Mesodermal cell (in vitro differentiated cells): ENCODE data around the gene CCDC81.

Experiments
- H3K27ac ChIP-seq: 2 replicates; pipeline ENCODE4 v1.7.0; 2013; ENCODE audit warnings: mild to moderate bottlenecking, low read depth, low read length, moderate library complexity; ENCODE audit not compliant: severe bottlenecking
- H3K36me3 ChIP-seq: 2 replicates; pipeline ENCODE4 v1.7.1; 2013; ENCODE audit warnings: mild to moderate bottlenecking, low read length, moderate library complexity; ENCODE audit not compliant: control insufficient read depth, insufficient read depth
- H3K4me1 ChIP-seq: one replicate; pipeline ENCODE4 v1.7.1; 2013; ENCODE audit warnings: mild to moderate bottlenecking, low read length; ENCODE audit not compliant: insufficient read depth, control insufficient read depth, poor library complexity, severe bottlenecking
- H3K4me3 ChIP-seq: 2 replicates; pipeline ENCODE4 v1.7.0; 2013; ENCODE audit warnings: low read length, control low read depth, mild to moderate bottlenecking; ENCODE audit not compliant: insufficient read depth, poor library complexity, severe bottlenecking; ENCODE audit errors: extremely low read depth
- H3K9me3 ChIP-seq: 2 replicates; pipeline ENCODE4 v1.7.1; 2013; ENCODE audit warnings: mild to moderate bottlenecking, low read length, moderate library complexity; ENCODE audit not compliant: control insufficient read depth
- WGBS, 2 experiments: methylation state at CpG; one replicate each; pipeline ENCODE4 v1.1.5; 2013; ENCODE audit warnings: missing lambda C conversion rate in 2 of 2; ENCODE audit not compliant: insufficient coverage in 2 of 2; 5-methylcytosine and 5-hydroxymethylcytosine counted together

Gene CCDC81

GRCh38 chr11:86449993-86450629 is 75.4 kb downstream of the CCDC81 start:
- H3K36me3 ChIP-seq, result peaks cover 2% of the 10 kb centered on the region
- no peaks in the 10 kb centered on the region for H3K9me3 ChIP-seq
- no peak overlapping the region for H3K4me3 ChIP-seq
- WGBS, 2 experiments, result 85 to 92% methylated on average over 4 to 5 of the region's 5 CpGs
- no peaks in the 10 kb centered on the region for H3K4me1 ChIP-seq
- no peak overlapping the region for H3K27ac ChIP-seq

DNA sequence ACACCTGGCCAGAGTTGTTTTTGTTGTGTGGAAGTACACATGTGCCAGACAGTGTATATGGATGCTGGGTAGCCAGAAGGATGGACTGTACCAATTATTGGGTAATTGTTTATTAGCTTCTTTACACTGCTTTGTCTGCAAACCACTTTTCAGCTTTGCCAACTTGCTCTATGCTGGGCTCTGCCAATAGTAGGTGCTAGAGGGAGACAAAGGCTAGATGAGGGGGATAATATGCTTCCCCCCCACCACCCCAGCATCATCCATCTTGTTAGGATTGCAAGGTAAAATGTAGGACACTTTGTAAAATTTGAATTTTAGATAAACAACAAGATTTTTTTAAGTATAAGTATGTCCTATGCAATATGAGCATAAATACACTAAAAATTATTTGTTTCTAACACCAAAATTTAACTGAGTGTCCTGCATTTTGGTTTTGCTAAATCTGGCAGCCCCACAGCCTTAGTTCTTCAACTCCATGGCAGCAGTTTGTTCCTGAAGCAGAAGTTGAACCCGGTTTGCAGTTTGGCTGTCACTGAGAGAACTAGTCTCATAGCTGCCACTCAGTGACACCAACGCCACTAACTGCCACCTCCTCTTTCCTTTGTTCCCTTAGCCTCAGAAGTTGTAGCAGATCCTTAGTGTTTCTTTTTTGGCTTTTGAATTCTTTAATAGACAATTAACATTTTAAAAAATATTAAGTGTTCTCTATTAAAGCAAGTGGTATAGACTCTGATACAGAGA is 78.8 kb downstream of the CCDC81 start:
- Histone ChIP-seq H3K36me3 (no peaks in the 10 kb centered on the region), H3K4me3 (no peak overlapping the region), H3K27ac (no peak overlapping the region), H3K9me3 (no peaks in the 10 kb centered on the region), H3K4me1 (peaks cover 20% of the 10 kb centered on the region)
- WGBS, 2 experiments, result 78 to 80% methylated on average over 1 of the region's 2 CpGs

GRCh38 chr11:86456075-86456939 is 81.6 kb downstream of the CCDC81 start:
- Histone ChIP-seq H3K36me3 (no peaks in the 10 kb centered on the region), H3K4me3 (no peak overlapping the region), H3K9me3 (no peaks in the 10 kb centered on the region), H3K4me1 (peaks cover 37% of the 10 kb centered on the region), H3K27ac (no peak overlapping the region)
- WGBS, 2 experiments, result 13 to 16% methylated on average over 8 to 9 of the region's 9 CpGs

GRCh38 chr11:86458294-86459001 is 83.8 kb downstream of the CCDC81 start:
- WGBS, 2 experiments, result 81 to 82% methylated on average over 5 of the region's 5 CpGs
- H3K4me1 ChIP-seq, result peaks cover 37% of the 10 kb centered on the region
- no peak overlapping the region for H3K27ac ChIP-seq
- H3K4me3 ChIP-seq, result no peak overlapping the region
- H3K36me3 ChIP-seq, result no peaks in the 10 kb centered on the region
- no peaks in the 10 kb centered on the region for H3K9me3 ChIP-seq

DNA sequence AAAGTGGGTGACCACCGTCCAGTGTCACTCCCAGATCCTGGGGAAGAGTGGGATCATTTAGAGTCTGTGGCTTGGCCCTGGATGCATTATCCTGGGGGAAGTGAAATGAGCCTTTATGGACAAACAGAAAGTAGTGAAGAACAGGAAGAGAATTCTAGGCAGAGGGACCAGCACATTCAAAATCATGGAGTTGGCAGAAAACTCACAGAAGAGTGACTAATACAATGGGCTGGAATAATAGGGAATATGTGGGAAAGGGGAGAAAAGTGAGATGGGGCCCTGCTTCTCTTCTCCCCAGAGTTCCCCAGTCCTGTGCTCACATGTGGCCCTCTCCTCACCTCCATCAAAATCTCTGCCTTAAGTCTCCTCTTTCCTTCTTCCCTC is 84.3 kb downstream of the CCDC81 start:
- no peak overlapping the region for H3K4me3 ChIP-seq
- H3K36me3 ChIP-seq, result no peaks in the 10 kb centered on the region
- 93 to 100% methylated on average over 1 of the region's 1 CpG for WGBS, 2 experiments
- no peaks in the 10 kb centered on the region for H3K9me3 ChIP-seq
- peaks cover 37% of the 10 kb centered on the region for H3K4me1 ChIP-seq
- H3K27ac ChIP-seq, result no peak overlapping the region

DNA sequence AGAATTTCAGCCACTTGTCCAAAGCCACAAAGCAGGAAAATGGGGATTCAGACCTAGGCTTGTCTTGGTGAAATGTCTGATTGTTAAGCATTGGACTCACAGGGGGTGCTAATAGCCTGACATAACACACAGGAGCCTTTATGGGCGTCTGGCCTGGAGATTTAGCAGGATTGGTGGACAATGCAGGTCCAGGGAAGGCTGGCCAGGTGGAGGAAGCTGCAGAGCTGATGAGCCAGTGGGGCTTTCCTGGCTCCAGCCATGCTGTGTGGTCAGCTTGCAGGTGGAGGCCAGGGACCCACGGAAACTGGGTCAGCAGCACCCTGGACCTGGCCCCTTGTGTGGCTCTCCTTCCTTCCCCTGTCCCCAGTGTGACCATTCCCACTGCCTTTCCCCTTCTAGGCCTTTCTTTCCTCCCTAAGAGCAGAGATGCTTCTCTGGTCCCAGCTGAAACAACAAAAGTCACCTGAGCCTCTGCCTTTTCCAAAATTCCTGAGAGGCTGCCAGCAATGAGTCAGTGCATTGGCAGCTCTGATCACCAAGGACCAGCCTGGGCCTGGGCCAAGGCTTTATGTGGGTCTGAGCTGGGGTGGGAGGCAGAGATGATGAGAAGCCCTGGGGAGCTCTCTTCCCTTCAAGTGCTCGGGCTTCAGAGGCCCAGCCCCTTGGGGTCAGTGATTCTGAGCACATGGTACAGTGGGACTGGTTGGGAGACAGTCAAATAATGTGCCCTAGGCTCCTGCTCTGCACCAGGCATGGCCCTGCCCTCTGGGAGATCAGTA is 85.2 kb downstream of the CCDC81 start:
- WGBS, 2 experiments, result 88 to 100% methylated on average over 1 to 3 of the region's 3 CpGs
- H3K4me1 ChIP-seq, result peaks cover 41% of the 10 kb centered on the region
- H3K27ac ChIP-seq, result peak overlapping the region; percentile 7

DNA sequence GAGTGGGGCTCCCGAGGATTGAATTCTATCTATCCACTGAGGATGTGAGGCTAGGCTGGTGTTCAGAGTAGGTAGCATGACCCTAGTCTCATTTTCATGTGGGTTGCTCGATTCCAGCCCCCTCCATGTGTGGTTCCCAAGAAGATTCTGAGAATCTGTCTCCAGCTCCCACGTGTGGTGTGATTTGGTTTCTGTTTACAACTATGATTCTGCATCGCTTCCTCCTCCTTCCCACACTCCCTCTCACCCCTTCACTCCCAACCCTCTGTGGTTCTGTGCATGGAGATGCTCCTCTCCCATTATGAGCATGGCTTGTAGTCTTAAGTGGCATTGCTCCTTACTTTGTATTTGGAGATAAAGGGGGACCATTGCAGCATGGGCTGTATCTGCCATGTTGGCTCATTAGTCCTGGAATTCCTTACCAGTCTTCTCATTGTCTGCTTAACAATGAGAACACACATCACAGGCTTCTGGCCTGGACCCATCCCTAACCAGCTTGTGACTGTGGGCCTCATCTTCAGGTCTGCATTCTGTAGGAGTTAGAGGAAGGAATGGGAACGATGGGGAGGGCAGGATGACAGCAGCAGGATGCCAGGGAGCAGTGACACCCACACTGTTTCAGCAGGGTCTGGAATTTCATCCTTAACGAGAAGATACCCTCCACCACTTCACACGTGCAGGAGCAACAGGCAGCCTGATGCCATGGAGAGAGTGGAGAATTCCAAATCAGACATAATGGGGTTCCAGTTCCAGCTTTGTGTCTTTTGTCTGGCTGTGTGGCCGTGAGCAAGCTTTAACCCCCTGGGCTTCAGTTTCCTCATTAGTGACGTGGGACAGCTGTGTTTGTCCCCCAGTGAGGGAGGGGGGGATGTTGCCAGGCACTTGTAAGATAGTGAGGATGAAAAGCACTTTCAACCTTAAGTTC is 86.0 kb downstream of the CCDC81 start:
- WGBS, 2 experiments, result 78 to 85% methylated on average over 4 to 6 of the region's 9 CpGs
- Histone ChIP-seq H3K27ac (no peak overlapping the region), H3K4me3 (no peak overlapping the region), H3K4me1 (peaks cover 41% of the 10 kb centered on the region), H3K36me3 (peaks cover 3% of the 10 kb centered on the region), H3K9me3 (no peaks in the 10 kb centered on the region)

More for the DNA sequence above, 85.2 kb downstream of the CCDC81 start:
- Histone ChIP-seq H3K9me3 (no peaks in the 10 kb centered on the region), H3K4me3 (no peak overlapping the region), H3K36me3 (peaks cover 3% of the 10 kb centered on the region)

- peaks cover 3% of the 10 kb centered on the region for H3K36me3 ChIP-seq
- WGBS, 2 experiments, result 100% methylated on average over 1 of the region's 1 CpG; no CpG with 5 or more reads in 1 of the 2 experiments
- peaks cover 30% of the 10 kb centered on the region for H3K4me1 ChIP-seq
- H3K4me3 ChIP-seq, result no peak overlapping the region
- H3K27ac ChIP-seq, result no peak overlapping the region
- no peaks in the 10 kb centered on the region for H3K9me3 ChIP-seq
These were observed 87.2 kb downstream of the CCDC81 start for GRCh38 chr11:86461892-86462291.

DNA sequence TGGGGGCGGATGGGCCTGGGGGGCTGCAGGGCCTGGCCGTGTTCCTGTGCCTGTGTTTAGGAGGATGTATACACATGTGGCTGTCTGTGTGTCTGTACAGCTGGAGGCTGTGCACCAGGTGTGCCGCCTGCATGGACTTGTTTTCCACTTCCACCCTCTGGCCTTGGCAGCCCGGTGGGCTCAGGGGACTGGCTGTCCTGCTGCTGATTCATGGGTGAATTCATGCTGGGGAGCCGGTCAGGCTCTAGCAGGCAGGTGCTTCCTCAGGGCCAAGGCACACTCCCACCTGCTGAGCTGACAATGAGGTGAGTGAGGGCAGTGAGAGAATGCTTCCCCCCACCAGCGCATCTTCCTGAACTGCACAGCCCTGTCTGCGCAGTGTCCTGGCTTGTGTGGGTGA is 88.4 kb downstream of the CCDC81 start:
- H3K27ac ChIP-seq, result no peak overlapping the region

More for the DNA sequence above, 88.4 kb downstream of the CCDC81 start:
- Histone ChIP-seq H3K36me3 (peaks cover 3% of the 10 kb centered on the region), H3K9me3 (no peaks in the 10 kb centered on the region), H3K4me1 (peaks cover 24% of the 10 kb centered on the region), H3K4me3 (no peak overlapping the region)
- 95 to 97% methylated on average over 5 to 7 of the region's 7 CpGs for WGBS, 2 experiments
